Stimulated activated CD4-positive, alpha-beta T cell treated with anti-CD3 and anti-CD28 coated beads, TNF-alpha, amount 100 ng/mL, for 1 hour (primary cell): ENCODE data around the gene AASDH.

Source experiments
- DNase-seq, 3 donors: peaks; one replicate each; pipeline ENCODE4 v3.0.0-alpha.2; 2020; ENCODE audit warnings: low read depth in 3 of 3, low spot score in 1 of 3

The AASDH gene, protein sequence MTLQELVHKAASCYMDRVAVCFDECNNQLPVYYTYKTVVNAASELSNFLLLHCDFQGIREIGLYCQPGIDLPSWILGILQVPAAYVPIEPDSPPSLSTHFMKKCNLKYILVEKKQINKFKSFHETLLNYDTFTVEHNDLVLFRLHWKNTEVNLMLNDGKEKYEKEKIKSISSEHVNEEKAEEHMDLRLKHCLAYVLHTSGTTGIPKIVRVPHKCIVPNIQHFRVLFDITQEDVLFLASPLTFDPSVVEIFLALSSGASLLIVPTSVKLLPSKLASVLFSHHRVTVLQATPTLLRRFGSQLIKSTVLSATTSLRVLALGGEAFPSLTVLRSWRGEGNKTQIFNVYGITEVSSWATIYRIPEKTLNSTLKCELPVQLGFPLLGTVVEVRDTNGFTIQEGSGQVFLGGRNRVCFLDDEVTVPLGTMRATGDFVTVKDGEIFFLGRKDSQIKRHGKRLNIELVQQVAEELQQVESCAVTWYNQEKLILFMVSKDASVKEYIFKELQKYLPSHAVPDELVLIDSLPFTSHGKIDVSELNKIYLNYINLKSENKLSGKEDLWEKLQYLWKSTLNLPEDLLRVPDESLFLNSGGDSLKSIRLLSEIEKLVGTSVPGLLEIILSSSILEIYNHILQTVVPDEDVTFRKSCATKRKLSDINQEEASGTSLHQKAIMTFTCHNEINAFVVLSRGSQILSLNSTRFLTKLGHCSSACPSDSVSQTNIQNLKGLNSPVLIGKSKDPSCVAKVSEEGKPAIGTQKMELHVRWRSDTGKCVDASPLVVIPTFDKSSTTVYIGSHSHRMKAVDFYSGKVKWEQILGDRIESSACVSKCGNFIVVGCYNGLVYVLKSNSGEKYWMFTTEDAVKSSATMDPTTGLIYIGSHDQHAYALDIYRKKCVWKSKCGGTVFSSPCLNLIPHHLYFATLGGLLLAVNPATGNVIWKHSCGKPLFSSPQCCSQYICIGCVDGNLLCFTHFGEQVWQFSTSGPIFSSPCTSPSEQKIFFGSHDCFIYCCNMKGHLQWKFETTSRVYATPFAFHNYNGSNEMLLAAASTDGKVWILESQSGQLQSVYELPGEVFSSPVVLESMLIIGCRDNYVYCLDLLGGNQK

DNA sequence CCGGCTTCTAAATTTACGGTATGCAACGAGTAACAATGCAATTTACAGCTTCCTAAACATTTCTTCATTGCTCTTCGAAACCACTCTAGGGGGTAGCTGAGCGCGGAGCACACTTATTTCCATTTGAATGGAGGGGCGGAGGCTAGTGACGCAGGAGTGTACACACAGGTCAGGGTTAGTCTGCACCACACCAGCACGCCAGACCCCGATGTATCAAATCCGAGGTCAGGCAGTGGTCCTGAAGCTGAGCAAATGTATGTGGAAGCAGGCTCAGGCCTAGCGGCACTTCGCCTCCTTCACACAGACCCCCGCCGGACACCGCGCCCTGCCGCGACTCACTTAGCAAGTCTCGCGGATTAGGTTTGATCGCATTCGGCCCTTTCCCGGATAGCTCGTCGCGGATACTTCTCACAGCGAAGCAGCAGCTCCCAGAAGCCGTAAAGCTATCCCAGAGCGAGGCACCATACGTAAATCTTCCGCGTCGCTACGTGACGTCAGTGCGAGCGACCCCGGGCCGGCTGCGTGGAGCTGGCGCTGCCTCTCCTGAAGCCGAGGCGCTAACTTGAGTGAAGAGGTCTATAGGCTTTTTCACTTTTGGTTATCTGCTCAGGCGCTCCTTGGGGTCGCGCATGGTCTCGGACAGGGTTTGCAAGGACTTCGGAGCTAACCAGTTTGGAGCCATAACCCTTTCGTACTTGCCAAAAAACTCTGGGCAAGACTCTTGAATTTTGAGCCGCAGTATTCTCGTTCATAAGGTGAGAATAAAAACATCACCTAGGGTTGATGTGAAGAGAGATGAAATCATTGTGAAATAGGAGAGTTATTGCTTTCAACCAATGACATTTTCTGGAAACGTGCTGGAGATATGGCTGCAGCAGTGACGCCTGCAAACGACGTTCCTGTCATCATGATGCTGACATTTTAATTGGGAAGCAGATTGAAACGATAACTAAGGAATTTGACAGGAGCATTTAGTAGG is at the start of gene AASDH:
AASDH (minus strand) TSS at position 469 of the 979 bp plus-strand sequence. CDS start 3,192 bp downstream, outside the sequence.
- peak; percentile 78 to 97 (median 85) for DNase-seq

DNA sequence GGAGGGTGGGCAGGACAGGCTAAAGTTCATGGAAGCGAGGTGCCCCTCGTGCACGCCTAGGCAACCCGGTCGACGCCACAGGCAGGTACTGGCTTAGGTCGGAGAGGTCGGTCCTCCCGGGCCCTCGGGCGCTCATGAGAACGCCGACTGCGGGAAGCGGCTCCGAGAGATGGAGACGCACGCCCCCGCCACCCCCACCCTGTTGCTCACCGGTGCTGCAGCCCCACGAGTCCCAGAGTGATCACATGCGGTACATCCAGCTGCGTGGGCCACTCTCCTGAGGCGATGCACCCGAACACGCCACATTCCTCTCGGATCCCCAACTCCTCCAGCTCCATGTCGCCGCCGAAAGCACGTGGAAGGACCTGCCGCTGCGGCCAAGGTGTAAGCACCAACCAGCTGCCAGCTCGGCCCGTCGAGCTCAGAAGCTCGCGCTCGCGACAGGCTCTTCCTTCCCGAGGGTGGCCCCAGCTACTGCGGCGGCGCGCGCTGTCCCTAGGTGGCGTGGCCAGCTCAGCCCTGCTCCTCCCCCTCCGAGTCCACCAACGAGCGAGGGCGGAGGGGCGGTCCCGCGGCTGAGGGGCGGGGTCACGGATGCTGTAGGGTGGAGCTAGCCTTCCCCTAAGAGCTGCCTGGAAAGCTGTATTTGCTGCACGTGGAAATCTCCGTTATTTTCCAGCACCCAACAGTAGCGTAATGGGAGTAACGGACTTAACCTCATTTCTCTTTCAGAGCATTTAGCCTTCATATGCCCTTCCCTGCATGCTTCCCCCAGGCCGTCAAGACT is 48.0 kb upstream of the AASDH start, which contains the start of gene PPAT:
PPAT (minus strand) TSS at position 476 of the 787 bp plus-strand sequence; CDS start at position 338, 138 bp downstream.
- peak; percentile 96 to 99 (median 98) for DNase-seq

DNA sequence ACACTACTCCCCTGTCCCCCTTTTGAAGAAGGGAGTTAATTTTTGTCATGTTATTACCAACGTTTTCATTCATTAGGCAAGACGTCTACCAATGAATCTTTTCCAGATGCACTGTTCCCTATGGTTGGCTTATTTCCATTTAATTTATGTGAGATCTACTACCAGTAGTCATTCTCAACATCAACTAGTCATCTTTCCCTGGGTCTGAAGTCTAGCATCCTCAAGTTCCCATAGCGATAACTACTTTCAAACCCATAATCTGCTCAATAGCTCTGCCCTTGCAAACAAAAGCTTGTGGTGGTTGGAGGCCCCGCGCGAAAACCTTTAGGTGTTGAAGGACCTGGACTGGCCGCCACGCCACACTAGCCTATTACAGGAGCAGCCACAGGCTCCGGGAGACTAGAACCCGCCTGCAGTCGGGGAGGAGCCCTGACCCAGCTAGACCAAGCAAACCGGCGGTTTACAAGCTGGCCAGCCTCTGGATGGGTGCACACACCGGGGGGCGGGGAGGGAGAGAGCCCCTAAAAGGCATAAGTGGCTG is 47.4 kb upstream of the AASDH start:
- DNase-seq: peak in 1 of 3 donors; percentile 16

DNA sequence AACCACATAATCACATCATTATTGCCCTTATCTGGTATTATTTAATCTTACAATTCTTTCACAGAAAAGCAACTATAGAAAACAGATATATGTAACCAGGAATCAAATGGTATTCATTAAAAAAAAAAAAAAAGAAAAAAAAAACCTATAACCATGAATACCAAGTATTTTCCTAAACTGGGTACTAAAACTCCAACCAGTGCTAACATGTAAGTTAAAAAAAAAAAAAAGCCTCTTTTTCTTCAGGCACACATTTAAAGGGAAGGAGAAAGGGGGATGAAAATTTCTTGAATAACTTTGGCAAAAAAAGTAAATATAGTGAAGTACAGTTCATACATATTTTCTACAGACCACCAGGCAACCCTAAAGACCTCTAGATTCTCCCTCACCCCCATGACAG is 46.0 kb upstream of the AASDH start:
- no peak for DNase-seq

DNA sequence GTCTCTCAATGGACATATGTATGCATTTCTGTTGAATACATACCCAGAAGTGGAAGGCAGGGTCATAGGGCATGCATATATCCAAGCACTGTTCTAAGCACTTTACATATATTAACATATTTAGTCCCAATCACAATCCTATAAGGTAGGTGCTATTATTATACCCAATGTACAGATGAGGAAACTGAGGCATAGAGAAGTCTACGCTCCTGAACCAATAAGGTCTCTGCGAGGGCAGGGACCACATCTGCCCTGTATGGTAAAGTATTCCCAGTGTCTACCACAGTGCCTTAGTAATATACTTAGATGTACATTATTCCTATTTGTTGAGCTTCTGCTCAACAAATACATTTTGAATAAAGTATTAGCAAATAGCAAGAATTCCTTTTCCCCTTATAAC is 42.9 kb upstream of the AASDH start:
- DNase-seq: no peak

DNA sequence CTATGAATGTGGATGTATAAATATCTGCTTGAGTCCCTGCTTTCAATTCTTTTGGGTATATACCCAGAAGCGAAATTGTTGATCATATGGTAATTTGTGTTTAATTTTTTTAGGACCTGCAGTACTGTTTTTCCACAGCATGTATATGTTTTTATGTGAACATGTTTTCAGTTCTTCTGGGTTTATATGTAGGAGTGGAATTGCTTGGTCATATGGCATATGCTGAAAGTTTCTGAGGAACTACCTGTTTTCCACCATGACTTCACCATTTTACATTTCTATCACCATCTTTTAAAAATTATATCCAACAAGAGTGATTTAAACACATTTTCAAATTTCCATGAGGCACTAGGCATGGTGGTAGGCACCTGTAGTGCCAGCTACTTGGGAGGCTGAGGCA is 39.9 kb upstream of the AASDH start:
- no peak for DNase-seq

DNA sequence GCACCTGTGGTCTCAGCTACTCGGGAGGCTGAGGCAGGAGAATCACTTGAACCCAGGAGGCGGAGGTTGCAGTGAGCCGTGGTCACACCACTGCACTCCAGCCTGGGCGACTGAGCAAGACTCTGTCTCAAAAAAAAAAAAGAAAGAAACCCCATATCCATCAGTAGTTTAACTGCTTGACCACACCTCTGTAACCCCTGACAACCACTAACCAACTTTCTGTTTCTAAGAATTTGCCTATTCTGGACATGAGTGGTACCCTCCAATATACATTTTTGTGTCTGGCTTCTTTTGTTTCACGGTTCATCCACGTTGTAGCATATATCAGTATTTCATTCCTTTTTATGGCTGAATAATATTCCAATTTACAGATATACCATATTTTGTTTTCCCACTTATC is 39.0 kb upstream of the AASDH start:
- DNase-seq: no peak

DNA sequence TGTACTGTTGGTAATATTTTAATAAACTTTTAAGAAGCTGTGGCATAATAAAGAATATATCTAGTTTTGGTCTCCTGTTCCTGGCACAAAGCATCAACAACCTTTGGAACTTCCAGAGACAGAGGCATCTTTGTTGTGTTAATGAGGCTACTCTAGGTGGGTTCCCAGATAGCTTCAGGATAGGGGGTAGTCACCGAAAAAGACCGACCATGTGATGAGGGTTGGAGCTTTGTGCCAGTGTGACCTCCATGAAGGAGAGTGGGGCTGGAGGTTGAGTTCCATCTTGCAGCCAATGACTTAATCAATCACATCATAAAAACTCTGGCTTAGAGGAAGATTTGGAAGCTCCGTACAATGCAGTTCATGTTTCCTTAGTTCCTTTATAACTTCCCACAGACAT is 38.2 kb upstream of the AASDH start:
- no peak for DNase-seq

DNA sequence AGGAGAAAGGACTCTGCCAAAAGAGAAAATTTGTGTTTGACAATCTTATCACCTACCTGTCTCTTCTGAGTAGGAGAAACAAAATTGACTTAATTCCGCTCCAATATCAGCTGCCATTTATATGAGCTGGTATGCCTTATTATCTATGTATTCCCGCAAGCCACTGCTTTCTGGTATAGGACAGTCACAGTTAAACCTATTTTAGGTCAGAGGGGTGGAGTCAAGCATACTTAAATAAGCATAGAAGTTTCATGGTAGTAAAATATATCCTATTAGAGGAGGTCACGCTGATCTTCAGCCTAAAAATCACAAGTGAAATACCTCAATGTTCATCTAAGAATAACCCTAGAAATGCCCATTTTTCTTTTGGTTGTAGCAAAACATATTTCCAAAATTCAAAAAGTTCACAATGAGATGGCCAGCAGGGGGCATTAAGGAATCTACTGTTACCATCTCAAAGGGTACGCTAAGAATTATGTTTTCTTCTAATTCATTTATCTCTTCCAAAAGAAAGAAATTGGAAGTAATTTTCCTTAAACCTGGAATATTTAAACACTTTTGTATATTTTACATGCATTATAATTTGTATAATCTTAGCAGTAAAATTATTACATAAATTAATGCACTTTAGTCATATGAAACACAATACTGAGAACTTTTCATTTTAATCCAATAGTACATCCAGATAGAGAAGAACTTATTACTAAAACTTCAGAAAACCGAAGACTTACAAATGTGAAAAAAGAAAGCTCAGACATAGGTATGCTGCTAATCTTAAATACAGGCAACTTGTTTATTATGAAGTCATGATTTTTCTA is 37.6 kb upstream of the AASDH start:
- DNase-seq: no peak

DNA sequence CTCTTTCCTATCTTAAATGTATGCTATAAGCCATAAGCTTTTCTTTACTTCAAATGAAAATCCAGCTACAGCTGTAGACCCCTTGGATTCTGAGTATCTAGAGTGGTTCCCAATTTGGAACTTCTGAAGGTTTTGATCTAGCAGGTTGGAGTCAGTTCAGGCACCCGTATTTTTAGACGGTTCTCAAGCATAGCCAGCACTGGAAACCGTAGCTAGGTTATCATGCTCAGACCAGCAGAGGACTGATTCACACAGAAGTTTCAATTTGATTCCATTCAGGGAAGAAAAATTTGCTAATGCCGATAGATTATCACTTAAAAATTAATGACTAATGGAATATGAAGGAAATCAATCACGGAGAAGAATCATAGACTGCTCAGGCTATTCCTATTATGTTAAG is 36.9 kb upstream of the AASDH start:
- DNase-seq: no peak

DNA sequence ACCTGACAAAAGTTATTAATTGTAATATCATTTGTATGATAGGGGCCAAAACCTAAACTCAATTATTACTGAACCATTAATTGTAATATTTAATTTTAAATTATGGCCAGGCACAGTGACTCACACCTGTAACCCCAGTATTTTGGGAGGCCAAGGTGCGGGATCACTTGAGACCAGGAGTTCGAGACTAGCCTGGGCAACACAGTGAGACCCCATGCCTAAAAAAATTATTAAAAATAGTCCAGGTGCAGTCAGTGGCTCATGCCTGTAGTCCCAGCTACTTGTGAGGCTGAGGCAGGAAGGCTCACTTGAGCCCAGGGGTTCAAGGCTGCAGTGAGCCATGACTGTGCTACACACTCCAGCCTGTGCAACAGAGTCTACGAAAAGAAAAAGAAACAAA is 30.1 kb upstream of the AASDH start:
- DNase-seq: no peak

DNA sequence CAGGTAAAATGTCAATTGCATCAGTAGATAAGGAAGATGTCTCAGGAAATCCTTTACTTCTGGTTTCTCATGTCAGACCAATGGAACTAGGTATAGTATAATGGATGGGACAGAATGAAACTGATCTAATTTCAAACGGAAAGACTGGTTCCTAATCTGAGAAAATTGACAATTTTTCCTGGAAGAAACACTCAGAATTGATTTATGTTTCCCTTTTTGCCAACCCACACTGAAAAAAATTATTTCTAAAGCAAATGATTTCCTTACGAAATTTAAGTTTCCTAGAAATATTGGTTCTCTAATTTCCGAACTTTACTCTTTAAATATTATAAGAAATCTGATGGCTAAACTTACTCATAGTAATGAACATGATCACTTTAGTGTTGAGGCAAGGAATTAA is 29.1 kb upstream of the AASDH start:
- no peak for DNase-seq

DNA sequence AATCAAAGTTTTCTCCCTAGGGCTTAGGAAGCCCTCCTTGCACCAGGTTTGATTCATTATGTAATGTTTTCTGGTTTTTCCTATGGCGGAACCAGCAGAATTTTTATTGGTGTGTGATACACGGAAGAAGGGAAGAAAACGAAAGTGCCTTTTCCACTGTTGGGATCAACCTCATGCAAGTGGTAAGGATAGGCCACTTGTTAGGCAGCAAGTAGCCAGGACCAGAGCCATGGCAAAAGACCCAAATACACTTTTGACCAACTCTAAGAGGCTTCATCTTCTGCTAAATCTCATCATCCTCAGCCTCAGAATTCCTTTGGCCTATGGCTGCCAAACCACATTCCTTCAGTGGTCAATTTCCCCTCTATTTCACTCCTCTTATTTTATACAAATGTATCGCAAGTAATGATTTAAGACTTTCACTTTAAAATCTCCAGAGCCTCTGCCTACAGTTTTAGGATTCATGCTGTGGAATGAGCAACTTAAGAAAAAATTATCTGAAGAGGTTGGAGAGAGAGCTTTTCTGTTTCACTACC is 26.9 kb upstream of the AASDH start:
- no peak for DNase-seq

DNA sequence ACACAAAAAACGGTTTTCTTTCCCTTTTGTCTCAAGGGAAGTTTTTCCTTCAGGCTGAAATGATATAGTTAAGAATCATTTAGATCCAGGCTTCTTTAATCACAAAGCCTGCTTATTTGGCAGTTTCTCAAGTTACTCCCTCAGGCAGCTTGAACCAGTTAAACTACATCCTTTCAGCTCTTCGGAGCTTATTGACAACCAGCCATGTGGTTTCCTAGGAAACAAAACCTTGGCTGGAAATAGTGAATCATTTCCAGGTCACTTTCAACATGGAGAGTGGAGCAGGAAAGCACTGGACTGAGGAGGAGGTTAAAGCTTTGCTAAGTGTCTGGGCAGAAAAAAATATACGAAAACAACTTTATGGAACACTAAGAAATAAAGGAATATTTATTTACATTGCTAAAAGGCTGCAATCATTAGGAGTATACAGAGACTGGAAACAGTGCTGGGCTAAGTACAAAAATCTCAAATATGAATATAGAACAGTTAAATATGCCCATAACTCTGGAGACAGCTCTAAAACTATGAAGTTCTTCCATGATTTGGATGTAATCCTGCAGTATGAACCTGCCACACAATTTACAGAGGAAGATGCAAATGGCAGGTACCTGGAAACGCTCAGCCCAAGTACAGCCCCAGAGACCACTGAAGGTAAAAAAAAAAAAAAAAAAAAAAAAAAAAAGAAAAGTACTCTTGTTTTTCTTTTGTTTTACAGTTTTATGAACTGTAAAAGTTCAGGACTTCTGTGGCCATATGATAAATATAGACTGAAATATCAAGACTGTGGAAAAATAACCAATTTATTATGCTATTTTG is 23.2 kb upstream of the AASDH start:
- no peak for DNase-seq

DNA sequence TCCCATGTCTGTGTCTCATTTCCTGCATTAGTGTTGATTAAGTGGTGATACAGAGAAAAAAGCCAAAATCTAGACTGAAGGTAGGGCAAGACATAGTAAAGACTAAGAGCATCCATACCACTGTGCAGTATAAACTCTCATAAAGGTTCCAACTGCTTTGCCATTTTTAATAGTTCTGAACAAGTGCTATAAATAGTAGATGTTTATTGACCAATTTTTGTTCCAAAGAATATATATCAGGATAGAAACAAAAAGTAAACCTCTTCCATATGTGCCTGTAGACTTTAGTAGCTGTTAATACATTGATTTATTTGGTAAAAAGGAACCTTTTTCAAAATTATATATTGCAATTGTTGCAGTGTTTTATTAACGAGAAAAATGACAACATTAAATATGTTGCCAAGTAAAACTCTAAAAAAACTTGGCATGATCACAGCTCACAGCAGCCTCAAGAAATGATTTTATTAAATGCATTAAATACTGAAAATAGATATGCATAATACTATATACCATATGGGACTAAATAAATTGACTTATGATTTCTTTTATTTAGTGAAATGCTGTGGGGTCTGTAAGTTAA is 22.3 kb upstream of the AASDH start:
- no peak for DNase-seq

DNA sequence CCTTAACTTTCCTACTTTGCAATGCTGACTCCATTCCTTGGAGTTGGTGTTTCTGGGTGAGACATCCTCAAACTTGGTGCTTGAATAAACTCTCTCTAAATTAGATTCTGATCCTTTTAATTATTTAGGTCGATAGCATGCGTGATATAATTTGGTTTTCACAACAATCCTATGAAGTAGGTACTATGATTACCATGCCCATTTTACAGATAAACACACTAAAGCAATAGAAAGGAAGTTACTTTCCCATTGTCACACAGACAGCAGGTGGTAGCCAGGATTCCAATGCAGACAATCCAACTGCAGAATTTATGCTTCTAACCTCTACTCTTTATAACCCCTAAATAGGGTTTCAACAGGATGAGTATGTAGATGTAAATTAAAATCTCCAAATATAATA is 21.7 kb upstream of the AASDH start:
- no peak for DNase-seq

DNA sequence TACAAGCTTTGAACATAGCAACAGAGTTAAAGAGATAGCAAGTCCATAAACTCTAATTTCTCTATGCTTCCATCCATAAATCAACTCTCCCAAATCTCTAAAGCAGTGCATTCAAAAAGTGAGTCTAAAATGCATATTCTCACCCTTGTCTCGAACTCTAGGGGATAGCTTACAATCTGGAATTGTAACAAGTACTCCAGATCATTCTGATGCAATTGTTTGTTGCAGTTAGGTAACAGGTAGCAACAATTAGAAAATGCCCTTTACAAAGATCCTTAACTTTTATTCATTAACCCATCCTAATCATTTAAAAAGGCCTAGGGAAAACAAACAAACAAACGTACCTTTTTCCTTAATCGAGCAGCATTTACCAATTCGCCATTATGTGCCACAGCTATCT is 18.9 kb upstream of the AASDH start:
- no peak for DNase-seq
